Suprapubic skin (tissue), 4 donors: ENCODE results near the gene COPZ1. TPM values are rescaled to one million over a fixed set of nuclear protein-coding genes. Genes with fewer than 3 reads are reported as not detected.

ENCODE experiments used
- DNase-seq, 2 donors: peaks; one replicate each; pipeline ENCODE4 v3.0.0-alpha.2; 2019; ENCODE audit warnings: low spot score in 2 of 2
- H3K27ac ChIP-seq: fragments of 200-600 bp; sonication (generic); one replicate; pipeline ENCODE4 v1.5.1; 2019
- H3K27me3 ChIP-seq: fragments of 200-600 bp; sonication (generic); one replicate; pipeline ENCODE4 v1.5.1; 2019
- H3K36me3 ChIP-seq: fragments of 200-600 bp; sonication (generic); one replicate; pipeline ENCODE4 v1.5.1; 2019
- H3K4me1 ChIP-seq: fragments of 200-600 bp; sonication (generic); one replicate; pipeline ENCODE4 v1.5.1; 2019
- H3K4me3 ChIP-seq: fragments of 200-600 bp; sonication (generic); one replicate; pipeline ENCODE4 v1.5.1; 2019; ENCODE audit warnings: mild to moderate bottlenecking
- H3K9me3 ChIP-seq: fragments of 200-600 bp; sonication (generic); one replicate; pipeline ENCODE4 v1.5.1; 2019
- EP300 ChIP-seq: sonication (generic); formaldehyde crosslinking; IDR thresholded peaks from one replicate; pipeline ENCODE4 v1.6.1; 2017; ENCODE audit warnings: antibody characterized with exemption
- POLR2A ChIP-seq, 2 donors: fragments of 450-650 bp; IDR thresholded peaks; one replicate each; pipeline ENCODE4 v1.6.1; 2017; ENCODE audit warnings: antibody characterized with exemption in 2 of 2, mild to moderate bottlenecking in 2 of 2, moderate library complexity in 2 of 2
- POLR2AphosphoS5 ChIP-seq, 3 donors: sonication (generic); formaldehyde crosslinking; IDR thresholded peaks; one replicate each; pipeline ENCODE4 v1.6.1; 2017; ENCODE audit warnings: antibody characterized with exemption in 3 of 3
- WGBS: methylation state at CpG from one replicate; pipeline ENCODE4 v1.1.5; 2018; 5-methylcytosine and 5-hydroxymethylcytosine counted together
- total RNA-seq, 4 donors: library from RNA; depleted of rRNA; stranded (reverse); fragments of >200 nt; gene quantifications; one replicate each; pipeline ENCODE4 v1.1.0, GENCODE V29; 2016
- TF ChIP-seq, protein P1 (sequence below), 2 donors: fragments of 200-600 bp in 1 of 2; fragments of 450-650 bp in 1 of 2; sonication (generic) in 1 of 2; IDR thresholded peaks; one replicate each; pipeline ENCODE4 v1.5.1; 2016 to 2019; ENCODE audit warnings: antibody characterized with exemption in 2 of 2, mild to moderate bottlenecking in 1 of 2, moderate library complexity in 1 of 2

Gene COPZ1
- total RNA-seq, 4 donors from 2014 or later, result 70.9 to 89.0 (median 77.6) TPM

DNA sequence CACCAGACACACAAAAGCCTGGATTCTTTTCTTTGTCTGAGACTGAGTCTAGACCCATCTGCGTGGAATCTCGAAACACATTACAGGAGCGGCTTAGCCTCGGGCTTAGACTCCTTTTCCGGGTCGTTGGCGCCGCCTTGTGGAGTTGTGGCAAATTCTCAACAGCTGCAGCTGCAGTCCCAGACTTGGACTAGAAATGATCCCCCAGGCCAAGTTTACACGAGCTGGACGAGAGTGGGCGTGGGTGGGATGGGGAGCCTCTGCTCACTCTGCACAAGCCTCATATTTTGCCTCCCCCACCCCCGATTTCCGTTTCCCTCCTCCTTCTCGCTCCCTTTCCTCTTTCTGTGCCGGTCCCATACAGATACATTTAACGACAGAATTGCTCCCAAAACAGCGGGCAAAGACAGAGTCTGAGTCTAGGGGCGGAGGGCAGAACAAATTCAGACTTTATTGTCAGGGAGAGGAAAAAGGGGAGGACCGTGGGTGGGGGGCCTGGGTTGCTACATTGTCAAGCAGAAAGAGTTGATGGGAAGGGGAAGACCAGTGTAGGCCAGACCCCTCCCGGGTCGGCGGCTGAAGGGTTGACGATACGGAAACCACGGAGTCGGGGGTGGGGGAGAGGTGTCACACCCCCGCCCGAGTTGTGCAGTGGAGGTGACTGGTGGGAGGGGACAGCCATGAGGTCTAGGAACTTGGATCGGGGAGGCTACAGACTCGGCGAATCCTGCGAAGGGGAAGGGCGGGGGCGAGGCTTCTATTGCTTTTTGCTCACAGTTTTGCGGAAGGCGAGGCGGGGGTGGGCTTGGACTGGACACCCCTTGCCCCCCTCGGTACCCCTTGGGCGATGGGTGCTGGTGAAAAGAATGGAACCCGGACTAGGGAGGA is 44.0 kb downstream of the COPZ1 start:
- peak overlapping the region; percentile 39 for H3K27ac ChIP-seq
- peaks cover 17% of the 10 kb centered on the region for H3K36me3 ChIP-seq
- peaks cover 53% of the 10 kb centered on the region for H3K4me1 ChIP-seq
- DNase-seq, result peak; percentile 95 to 96
- 36% methylated on average over 40 of the region's 40 CpGs for WGBS
- H3K4me3 ChIP-seq, result peak overlapping the region; percentile 36
- TF ChIP-seq, protein P1, sequence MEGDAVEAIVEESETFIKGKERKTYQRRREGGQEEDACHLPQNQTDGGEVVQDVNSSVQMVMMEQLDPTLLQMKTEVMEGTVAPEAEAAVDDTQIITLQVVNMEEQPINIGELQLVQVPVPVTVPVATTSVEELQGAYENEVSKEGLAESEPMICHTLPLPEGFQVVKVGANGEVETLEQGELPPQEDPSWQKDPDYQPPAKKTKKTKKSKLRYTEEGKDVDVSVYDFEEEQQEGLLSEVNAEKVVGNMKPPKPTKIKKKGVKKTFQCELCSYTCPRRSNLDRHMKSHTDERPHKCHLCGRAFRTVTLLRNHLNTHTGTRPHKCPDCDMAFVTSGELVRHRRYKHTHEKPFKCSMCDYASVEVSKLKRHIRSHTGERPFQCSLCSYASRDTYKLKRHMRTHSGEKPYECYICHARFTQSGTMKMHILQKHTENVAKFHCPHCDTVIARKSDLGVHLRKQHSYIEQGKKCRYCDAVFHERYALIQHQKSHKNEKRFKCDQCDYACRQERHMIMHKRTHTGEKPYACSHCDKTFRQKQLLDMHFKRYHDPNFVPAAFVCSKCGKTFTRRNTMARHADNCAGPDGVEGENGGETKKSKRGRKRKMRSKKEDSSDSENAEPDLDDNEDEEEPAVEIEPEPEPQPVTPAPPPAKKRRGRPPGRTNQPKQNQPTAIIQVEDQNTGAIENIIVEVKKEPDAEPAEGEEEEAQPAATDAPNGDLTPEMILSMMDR (IDR thresholded peaks at IDR 0.05), result peak; percentile 81 to 85
- TF ChIP-seq EP300 (no peak), POLR2A (IDR thresholded peaks at IDR 0.05) (no peak)
- H3K27me3 ChIP-seq, result no peaks in the 10 kb centered on the region
- no peaks in the 10 kb centered on the region for H3K9me3 ChIP-seq

DNA sequence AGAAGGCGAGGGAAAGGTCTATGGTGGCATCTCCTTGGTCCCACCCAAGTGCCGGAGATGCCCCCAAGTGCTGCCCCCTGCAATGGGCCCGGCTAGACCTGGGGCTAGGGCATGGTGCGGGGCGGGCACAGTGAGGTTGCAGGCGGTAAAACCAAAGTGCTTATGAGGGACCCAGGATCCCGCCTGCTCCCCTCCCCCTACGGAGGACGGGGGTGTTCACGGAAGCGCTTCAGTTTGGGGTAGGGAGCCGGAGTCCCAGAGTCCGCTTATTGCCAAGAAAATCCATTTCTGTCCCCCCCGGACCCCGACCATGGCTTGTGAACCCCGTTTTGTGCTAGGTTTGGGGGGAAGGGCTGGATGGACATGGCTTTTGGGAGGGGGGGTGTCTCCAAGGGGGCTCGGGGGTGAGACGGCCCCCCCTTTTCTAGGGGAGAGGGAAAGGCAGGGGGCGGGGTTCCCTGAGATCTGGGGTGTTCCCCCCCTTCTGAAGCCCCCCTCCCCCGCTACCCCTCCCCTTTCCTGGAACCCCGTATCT is 44.7 kb downstream of the COPZ1 start:
- H3K27me3 ChIP-seq, result no peaks in the 10 kb centered on the region
- WGBS, result 59% methylated on average over 21 of the region's 21 CpGs
- H3K9me3 ChIP-seq, result no peaks in the 10 kb centered on the region
- DNase-seq, result no peak
- peaks cover 60% of the 10 kb centered on the region for H3K4me1 ChIP-seq
- peaks cover 17% of the 10 kb centered on the region for H3K36me3 ChIP-seq
- H3K27ac ChIP-seq, result peak overlapping the region; percentile 39
- no peak for TF ChIP-seq POLR2AphosphoS5 (IDR thresholded peaks at IDR 0.05)
- TF ChIP-seq POLR2A (IDR thresholded peaks at IDR 0.05), result no peak
- no peak for TF ChIP-seq EP300
- TF ChIP-seq, protein P1 (IDR thresholded peaks at IDR 0.05), result no peak
- H3K4me3 ChIP-seq, result peak overlapping the region; percentile 36

DNA sequence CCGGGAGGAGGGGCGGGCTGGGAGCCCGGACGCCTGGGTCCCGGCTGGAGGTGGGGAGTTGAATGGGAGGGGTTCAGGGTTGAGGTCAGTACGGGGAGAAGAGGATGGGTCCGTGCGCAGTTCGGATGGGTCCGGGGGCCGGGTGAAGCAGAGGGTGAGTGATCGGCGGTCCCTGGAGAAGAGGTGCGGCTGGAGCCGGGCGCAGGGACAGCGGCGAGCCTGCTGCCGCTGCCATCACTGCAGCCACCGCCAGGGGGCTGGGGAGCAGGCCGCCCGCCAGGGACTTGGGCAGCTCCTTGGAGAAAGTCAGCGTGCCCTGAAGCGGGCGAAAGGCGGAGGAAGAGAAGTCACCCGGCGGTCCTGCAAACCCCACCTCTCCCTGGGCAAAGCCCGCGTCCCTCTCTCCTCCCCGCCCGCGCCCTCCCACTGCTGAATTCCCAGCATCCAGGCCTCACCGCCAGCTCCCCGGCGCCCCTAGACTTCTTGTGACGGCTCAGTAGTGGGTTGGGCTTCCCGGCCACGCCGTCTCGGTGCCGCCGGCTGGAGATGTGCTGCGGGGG is 45.3 kb downstream of the COPZ1 start:
- TF ChIP-seq, protein P1 (IDR thresholded peaks at IDR 0.05), result peak; percentile 82 to 88
- TF ChIP-seq POLR2AphosphoS5 (IDR thresholded peaks at IDR 0.05), result peak in 1 of 3 donors; percentile 25
- no peak for TF ChIP-seq POLR2A (IDR thresholded peaks at IDR 0.05)
- Histone ChIP-seq H3K36me3 (peaks cover 17% of the 10 kb centered on the region), H3K4me3 (peak overlapping the region; percentile 36)

DNA sequence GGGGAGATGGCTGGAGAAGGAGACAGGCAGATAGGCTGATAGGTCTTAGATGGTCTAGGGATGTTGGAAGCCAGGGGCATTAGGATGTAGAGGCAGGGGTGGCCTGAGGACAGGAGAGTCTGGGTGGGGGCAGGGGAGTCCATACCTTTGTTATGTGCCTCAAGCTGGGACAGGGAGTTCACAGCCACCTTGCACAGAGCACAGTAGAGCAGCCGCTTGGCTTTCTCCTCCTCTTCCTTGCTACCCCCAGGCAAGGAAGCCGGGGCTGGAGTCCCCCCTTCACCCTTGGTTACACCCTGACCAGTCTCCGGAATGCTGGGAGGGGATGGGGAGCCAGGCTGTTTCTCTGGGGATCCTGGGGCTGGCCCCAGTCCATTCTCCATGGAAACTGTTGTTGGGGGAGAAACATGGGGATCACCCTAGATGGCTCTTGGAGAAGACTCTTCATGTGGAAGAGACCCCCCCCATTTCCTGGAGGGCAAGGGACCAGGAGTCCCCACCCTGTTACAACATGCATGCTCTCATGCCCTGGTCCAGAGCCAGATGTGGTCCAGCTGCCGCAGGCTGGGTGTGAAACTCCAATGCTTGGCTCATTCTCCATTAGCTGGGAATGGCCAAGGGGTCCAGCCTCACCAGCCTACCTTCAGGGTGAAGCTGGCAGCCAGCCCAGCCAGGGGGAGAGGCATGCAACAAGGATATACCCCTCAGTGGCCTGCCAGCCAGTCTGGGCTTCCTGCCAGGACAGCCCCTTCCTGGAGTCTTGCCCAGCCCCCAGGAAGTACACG is 46.6 kb downstream of the COPZ1 start:
- H3K4me1 ChIP-seq, result peaks cover 79% of the 10 kb centered on the region
- peak overlapping the region; percentile 53 for H3K27ac ChIP-seq
- peaks cover 17% of the 10 kb centered on the region for H3K36me3 ChIP-seq
- TF ChIP-seq POLR2A (IDR thresholded peaks at IDR 0.05) (no peak), EP300 (no peak), POLR2AphosphoS5 (IDR thresholded peaks at IDR 0.05) (peak in 1 of 3 donors; percentile 37)
- TF ChIP-seq, protein P1 (IDR thresholded peaks at IDR 0.05), result no peak
- WGBS, result 34% methylated on average over 3 of the region's 5 CpGs
- no peak overlapping the region for H3K4me3 ChIP-seq
- no peaks in the 10 kb centered on the region for H3K27me3 ChIP-seq
- no peaks in the 10 kb centered on the region for H3K9me3 ChIP-seq
- DNase-seq, result peak in 1 of 2 donors; percentile 88

More for the DNA sequence above, 45.3 kb downstream of the COPZ1 start:
- Histone ChIP-seq H3K27me3 (no peaks in the 10 kb centered on the region), H3K27ac (peak overlapping the region; percentile 53), H3K9me3 (no peaks in the 10 kb centered on the region), H3K4me1 (peaks cover 66% of the 10 kb centered on the region)
- WGBS, result 36% methylated on average over 40 of the region's 44 CpGs
- peak; percentile 89 to 91 for DNase-seq
